MV-4-11 (cell line): Measurements from ENCODE around the gene IGSF21.

Source experiments
- DNase-seq: peaks from one replicate; lab custom pipeline; 2025; lab: John Stamatoyannopoulos, UW

Gene IGSF21

GRCh38 chr1:18107369-18108298 lies at the start of gene IGSF21:
IGSF21 (plus strand) TSS chr1:18107798; CDS start chr1:18108129, 331 bp downstream.
- no peak for DNase-seq

GRCh38 chr1:18058206-18058921 lies 49.2 kb upstream of the IGSF21 start:
- no peak for DNase-seq

GRCh38 chr1:18058981-18059605 lies 48.5 kb upstream of the IGSF21 start:
- no peak for DNase-seq

- no peak for DNase-seq
Observed at GRCh38 chr1:18060366-18060765, 47.2 kb upstream of the IGSF21 start.

- DNase-seq, result no peak
Observed at GRCh38 chr1:18062185-18062584, 45.4 kb upstream of the IGSF21 start.

- DNase-seq, result no peak
Observed at GRCh38 chr1:18064534-18064933, 43.1 kb upstream of the IGSF21 start.

GRCh38 chr1:18066576-18066975 lies 41.0 kb upstream of the IGSF21 start:
- DNase-seq, result no peak

- DNase-seq, result no peak
Observed at GRCh38 chr1:18069903-18070302, 37.7 kb upstream of the IGSF21 start.

- no peak for DNase-seq
Observed at GRCh38 chr1:18072066-18072465, 35.5 kb upstream of the IGSF21 start.

GRCh38 chr1:18073066-18073642 lies 34.4 kb upstream of the IGSF21 start:
- no peak for DNase-seq

GRCh38 chr1:18077657-18078215 lies 29.9 kb upstream of the IGSF21 start:
- DNase-seq, result no peak

- DNase-seq, result no peak
Observed at GRCh38 chr1:18079941-18080735, 27.5 kb upstream of the IGSF21 start.

- no peak for DNase-seq
Observed at GRCh38 chr1:18085387-18086074, 22.1 kb upstream of the IGSF21 start.

GRCh38 chr1:18088077-18088594 lies 19.5 kb upstream of the IGSF21 start:
- no peak for DNase-seq

- no peak for DNase-seq
Observed at GRCh38 chr1:18089488-18089887, 18.1 kb upstream of the IGSF21 start.

GRCh38 chr1:18090636-18091035 lies 17.0 kb upstream of the IGSF21 start:
- no peak for DNase-seq

GRCh38 chr1:18091660-18092446 lies 15.7 kb upstream of the IGSF21 start:
- no peak for DNase-seq

- DNase-seq, result no peak
Observed at GRCh38 chr1:18093193-18093592, 14.4 kb upstream of the IGSF21 start.

- no peak for DNase-seq
Observed at GRCh38 chr1:18093646-18094045, 14.0 kb upstream of the IGSF21 start.
